ENCODE data around the gene AVEN. TPM values are rescaled to one million over a fixed set of nuclear protein-coding genes. Genes with fewer than 3 reads are reported as not detected.

The AVEN gene
- total and polyA plus RNA-seq, 10 donors: 5.0 to 14.1 (median 8.8) TPM

DNA sequence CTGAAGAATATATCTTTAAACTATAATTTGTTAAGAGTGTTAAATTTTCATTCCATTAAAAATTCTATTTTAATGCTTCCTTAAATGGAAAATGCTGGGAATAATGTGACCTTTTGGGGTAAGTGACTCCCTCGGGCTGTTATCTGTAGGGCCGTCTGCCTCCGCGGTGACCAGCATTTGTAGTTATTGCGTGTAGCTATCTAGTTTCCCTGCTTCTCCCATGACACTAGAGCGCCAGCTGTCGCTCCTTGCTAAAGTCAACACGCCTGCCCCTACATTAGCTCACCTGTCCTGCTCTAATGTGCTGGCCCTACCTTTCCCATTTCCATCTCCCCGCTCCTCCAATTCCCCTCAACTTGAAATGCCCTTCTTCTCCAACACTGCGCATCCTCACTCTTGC is 83.1 kb downstream of the AVEN start:
- TF ChIP-seq POLR2A (IDR thresholded peaks at IDR 0.05) (no peak), POLR2AphosphoS5 (IDR thresholded peaks at IDR 0.05) (no peak)
- TF ChIP-seq, protein P1, sequence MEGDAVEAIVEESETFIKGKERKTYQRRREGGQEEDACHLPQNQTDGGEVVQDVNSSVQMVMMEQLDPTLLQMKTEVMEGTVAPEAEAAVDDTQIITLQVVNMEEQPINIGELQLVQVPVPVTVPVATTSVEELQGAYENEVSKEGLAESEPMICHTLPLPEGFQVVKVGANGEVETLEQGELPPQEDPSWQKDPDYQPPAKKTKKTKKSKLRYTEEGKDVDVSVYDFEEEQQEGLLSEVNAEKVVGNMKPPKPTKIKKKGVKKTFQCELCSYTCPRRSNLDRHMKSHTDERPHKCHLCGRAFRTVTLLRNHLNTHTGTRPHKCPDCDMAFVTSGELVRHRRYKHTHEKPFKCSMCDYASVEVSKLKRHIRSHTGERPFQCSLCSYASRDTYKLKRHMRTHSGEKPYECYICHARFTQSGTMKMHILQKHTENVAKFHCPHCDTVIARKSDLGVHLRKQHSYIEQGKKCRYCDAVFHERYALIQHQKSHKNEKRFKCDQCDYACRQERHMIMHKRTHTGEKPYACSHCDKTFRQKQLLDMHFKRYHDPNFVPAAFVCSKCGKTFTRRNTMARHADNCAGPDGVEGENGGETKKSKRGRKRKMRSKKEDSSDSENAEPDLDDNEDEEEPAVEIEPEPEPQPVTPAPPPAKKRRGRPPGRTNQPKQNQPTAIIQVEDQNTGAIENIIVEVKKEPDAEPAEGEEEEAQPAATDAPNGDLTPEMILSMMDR (IDR thresholded peaks at IDR 0.05 in 8 of 11, conservative IDR thresholded peaks at IDR 0.05 in 3 of 11): no peak
- WGBS, 5 donors: 82 to 87% (median 84%) methylated on average over 10 of the region's 10 CpGs
- H3K4me3 ChIP-seq: no peak overlapping the region
- peaks cover 0 to 13% (median 6%) of the 10 kb centered on the region in 8 donors for H3K9me3 ChIP-seq
- no peak overlapping the region for H3K27ac ChIP-seq
- no peak for DNase-seq
- no peaks in the 10 kb centered on the region for H3K4me1 ChIP-seq
- no peaks in the 10 kb centered on the region for H3K36me3 ChIP-seq
- intact Hi-C loops (cut with DNase I; ENCODE audit: low total_unique reads): no loop called here
- no peaks in the 10 kb centered on the region for H3K27me3 ChIP-seq (replicated peaks in 1 of 7)

DNA sequence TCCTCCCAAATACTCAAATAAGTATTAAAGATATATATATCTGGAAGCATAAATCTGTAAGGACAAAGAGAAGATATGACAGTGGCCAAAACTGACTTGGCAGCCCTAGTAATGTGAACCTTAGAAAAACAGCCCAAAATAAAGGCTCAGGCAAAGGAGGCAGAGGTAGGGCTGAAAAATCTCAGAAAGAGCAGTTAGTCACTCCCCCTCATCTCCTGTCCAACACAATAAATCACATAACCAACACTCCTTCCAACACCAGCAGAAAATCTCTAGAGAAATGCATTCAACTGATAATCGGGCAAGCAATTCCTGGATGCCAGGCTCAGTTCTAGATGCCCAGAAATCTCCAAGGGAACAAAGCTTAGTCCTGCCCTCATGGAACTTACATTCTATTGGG is 92.9 kb downstream of the AVEN start:
- no peak overlapping the region for H3K4me3 ChIP-seq
- WGBS, 5 donors: 92 to 100% (median 93%) methylated on average over 1 of the region's 1 CpG
- no peak for DNase-seq
- H3K4me1 ChIP-seq: no peaks in the 10 kb centered on the region
- peaks cover 0 to 4% (median 0%) of the 10 kb centered on the region in 6 donors for H3K36me3 ChIP-seq
- no peak for TF ChIP-seq POLR2A (IDR thresholded peaks at IDR 0.05)
- TF ChIP-seq POLR2AphosphoS5 (IDR thresholded peaks at IDR 0.05): no peak
- TF ChIP-seq, protein P1 (IDR thresholded peaks at IDR 0.05 in 8 of 11, conservative IDR thresholded peaks at IDR 0.05 in 3 of 11): no peak
- no peak overlapping the region for H3K27ac ChIP-seq
- intact Hi-C loops (cut with DNase I; ENCODE audit: low total_unique reads): no loop called here
- no peaks in the 10 kb centered on the region for H3K9me3 ChIP-seq
- no peaks in the 10 kb centered on the region for H3K27me3 ChIP-seq (replicated peaks in 1 of 7)

DNA sequence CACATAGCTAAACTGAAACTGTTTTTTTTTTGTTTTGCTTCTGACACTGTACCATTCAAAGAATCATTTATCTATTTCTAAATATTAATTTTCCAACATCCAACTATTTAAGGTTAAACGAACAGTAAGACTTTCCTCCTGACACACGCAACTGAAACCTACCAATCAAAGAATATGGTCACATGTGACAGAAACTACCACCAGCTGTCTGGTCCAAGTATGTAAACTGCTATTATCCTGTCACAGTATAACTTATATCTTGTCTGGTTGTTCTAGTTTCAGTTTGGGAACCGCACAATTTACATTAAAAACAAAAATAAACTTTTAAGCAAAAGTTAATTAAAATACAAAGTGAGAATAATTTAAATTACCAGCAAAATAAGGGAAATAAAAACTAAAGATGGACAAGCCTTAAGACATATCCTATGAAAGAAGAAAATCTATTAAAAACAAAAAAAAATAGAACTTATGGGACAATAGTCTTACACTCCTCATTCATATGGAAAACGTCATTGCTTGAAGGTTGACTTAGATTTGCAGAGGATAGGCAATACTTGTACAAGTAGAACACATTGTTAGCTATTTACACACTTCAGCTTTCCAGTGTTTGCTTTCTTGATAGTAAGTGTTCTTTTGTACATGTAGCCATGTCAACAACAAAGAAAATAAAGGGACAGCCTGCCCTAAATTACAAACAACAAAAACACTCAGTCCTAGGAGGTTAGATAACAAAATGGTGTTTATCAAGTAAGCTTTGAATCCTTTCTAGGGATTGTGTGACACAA is 97.5 kb downstream of the AVEN start:
- TF ChIP-seq POLR2AphosphoS5 (IDR thresholded peaks at IDR 0.05): no peak
- TF ChIP-seq, protein P1 (IDR thresholded peaks at IDR 0.05 in 8 of 11, conservative IDR thresholded peaks at IDR 0.05 in 3 of 11): no peak
- no peak for TF ChIP-seq POLR2A (IDR thresholded peaks at IDR 0.05)

DNA sequence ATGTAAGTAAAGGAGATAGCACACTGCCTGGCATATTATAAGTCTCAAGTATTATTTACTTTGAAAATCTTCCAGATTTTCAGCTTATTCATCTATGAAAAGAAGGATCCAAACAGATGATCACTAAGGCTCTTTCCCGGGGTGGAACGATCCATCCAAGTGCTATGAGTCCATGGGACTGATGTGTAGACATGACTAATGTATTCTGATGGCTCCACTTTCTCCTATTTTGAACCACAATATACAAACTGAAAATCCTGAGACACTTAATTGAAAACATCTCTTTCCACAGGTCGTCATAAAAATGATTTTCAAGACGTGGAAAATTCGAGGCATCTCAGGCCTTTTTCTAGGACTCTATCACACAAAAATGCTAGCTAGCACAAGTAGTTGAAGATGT is 104.1 kb downstream of the AVEN start:
- Histone ChIP-seq H3K27ac (no peak overlapping the region), H3K4me3 (no peak overlapping the region), H3K27me3 (replicated peaks in 1 of 7) (no peaks in the 10 kb centered on the region), H3K9me3 (no peaks in the 10 kb centered on the region), H3K36me3 (no peaks in the 10 kb centered on the region), H3K4me1 (no peaks in the 10 kb centered on the region)
- no peak for TF ChIP-seq POLR2AphosphoS5 (IDR thresholded peaks at IDR 0.05)
- DNase-seq: no peak
- intact Hi-C loops (cut with DNase I; ENCODE audit: low total_unique reads): no loop called here
- 82 to 91% (median 87%) methylated on average over 5 of the region's 5 CpGs for WGBS, 5 donors

More for the DNA sequence above, 97.5 kb downstream of the AVEN start:
- intact Hi-C loops (cut with DNase I; ENCODE audit: low total_unique reads): no loop called here
- H3K36me3 ChIP-seq: peaks cover 0 to 1% (median 0%) of the 10 kb centered on the region in 6 donors
- no peak for DNase-seq
- no peak overlapping the region for H3K4me3 ChIP-seq
- no peaks in the 10 kb centered on the region for H3K27me3 ChIP-seq (replicated peaks in 1 of 7)
- no peaks in the 10 kb centered on the region for H3K9me3 ChIP-seq
- WGBS, 5 donors: 71 to 89% (median 78%) methylated on average over 4 of the region's 4 CpGs
- no peak overlapping the region for H3K27ac ChIP-seq
- H3K4me1 ChIP-seq: no peaks in the 10 kb centered on the region

Data from spleen (tissue), 11 donors.